Measurements from ENCODE around the gene DOLPP1.

DNA sequence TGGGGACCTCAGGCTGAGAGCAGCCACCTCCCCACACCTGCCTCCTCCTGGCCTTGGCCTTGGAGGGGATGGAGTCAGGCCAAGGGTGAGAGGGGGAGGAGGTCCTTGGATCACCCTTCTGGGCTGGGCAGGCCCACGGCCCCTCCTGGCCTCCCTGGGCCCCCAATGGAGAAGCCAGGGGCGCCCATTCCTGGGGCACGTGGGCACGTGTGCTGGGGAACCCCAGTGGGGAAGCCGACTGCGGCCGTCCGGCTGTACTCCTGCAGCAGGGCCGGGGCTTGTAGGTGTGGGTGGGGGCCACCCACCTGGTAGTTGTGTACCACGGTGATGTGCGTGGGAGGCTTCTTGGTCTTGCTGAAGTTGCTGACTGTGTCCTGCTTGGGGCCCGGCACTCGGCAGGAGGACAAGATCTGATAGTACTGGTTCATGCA lies 21.2 kb downstream of the DOLPP1 start:
- TF ChIP-seq EZH2phosphoT487 (IDR thresholded peaks at IDR 0.05; ENCODE audit: borderline replicate concordance, low read length), result no peak
- TF ChIP-seq, protein P1, sequence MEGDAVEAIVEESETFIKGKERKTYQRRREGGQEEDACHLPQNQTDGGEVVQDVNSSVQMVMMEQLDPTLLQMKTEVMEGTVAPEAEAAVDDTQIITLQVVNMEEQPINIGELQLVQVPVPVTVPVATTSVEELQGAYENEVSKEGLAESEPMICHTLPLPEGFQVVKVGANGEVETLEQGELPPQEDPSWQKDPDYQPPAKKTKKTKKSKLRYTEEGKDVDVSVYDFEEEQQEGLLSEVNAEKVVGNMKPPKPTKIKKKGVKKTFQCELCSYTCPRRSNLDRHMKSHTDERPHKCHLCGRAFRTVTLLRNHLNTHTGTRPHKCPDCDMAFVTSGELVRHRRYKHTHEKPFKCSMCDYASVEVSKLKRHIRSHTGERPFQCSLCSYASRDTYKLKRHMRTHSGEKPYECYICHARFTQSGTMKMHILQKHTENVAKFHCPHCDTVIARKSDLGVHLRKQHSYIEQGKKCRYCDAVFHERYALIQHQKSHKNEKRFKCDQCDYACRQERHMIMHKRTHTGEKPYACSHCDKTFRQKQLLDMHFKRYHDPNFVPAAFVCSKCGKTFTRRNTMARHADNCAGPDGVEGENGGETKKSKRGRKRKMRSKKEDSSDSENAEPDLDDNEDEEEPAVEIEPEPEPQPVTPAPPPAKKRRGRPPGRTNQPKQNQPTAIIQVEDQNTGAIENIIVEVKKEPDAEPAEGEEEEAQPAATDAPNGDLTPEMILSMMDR (IDR thresholded peaks at IDR 0.05; ENCODE audit: low read depth, low read length, poor library complexity, severe bottlenecking), result no peak
